Liver (tissue), 9 donors: ENCODE measurements around the gene BRINP3. TPM values are rescaled to one million over a fixed set of nuclear protein-coding genes. Genes with fewer than 3 reads are reported as not detected.

Source experiments
- DNase-seq: peaks from one replicate; pipeline ENCODE4 v3.0.0-alpha.2; 2017; ENCODE audit warnings: low spot score
- H3K27ac ChIP-seq, 2 donors: one replicate each; pipeline ENCODE4 v1.7.0; 2013; ENCODE audit warnings: inconsistent platforms in 2 of 2, low read length in 2 of 2, control low read depth in 1 of 2, low read depth in 1 of 2, mild to moderate bottlenecking in 1 of 2
- H3K27me3 ChIP-seq, 4 donors: one replicate each; pipeline versions ENCODE4 v1.6.1 to v1.7.0; 2013; ENCODE audit warnings: low read length in 3 of 4, inconsistent platforms in 1 of 4, mild to moderate bottlenecking in 1 of 4, moderate library complexity in 1 of 4; ENCODE audit not compliant: control insufficient read depth in 4 of 4, insufficient read depth in 4 of 4
- H3K36me3 ChIP-seq, 4 donors: one replicate each; pipeline versions ENCODE4 v1.6.1 to v1.7.0; 2013; ENCODE audit warnings: low read length in 3 of 4, mild to moderate bottlenecking in 3 of 4, low read depth in 1 of 4, moderate library complexity in 1 of 4; ENCODE audit not compliant: control insufficient read depth in 4 of 4, insufficient read depth in 3 of 4
- H3K4me1 ChIP-seq, 4 donors: one replicate each; pipeline versions ENCODE4 v1.6.1 to v1.7.0; 2013; ENCODE audit warnings: low read length in 3 of 4, mild to moderate bottlenecking in 3 of 4, moderate library complexity in 1 of 4; ENCODE audit not compliant: control insufficient read depth in 4 of 4, insufficient read depth in 4 of 4
- H3K4me3 ChIP-seq, 3 donors: one replicate each; pipeline versions ENCODE4 v1.6.1 to v1.7.0; 2013; ENCODE audit warnings: low read length in 3 of 3, control low read depth in 1 of 3, low read depth in 1 of 3, mild to moderate bottlenecking in 1 of 3
- H3K9ac ChIP-seq, 2 donors: one replicate each; pipeline ENCODE4 v1.7.0; 2013; ENCODE audit warnings: low read length in 2 of 2, mild to moderate bottlenecking in 2 of 2, moderate library complexity in 2 of 2, control low read depth in 1 of 2, low read depth in 1 of 2
- H3K9me3 ChIP-seq, 4 donors: one replicate each; pipeline versions ENCODE4 v1.6.1 to v1.7.0; 2013; ENCODE audit warnings: low read length in 3 of 4; ENCODE audit not compliant: control insufficient read depth in 4 of 4
- ATF3 ChIP-seq: IDR thresholded peaks from 2 replicates; pipeline ENCODE4 v1.6.1; 2016; ENCODE audit warnings: antibody characterized with exemption
- EGR1 ChIP-seq, 2 donors: IDR thresholded peaks; 2 replicates each; pipeline ENCODE4 v1.6.1; 2016 to 2018; ENCODE audit warnings: antibody characterized with exemption in 2 of 2, low read depth in 2 of 2
- FOXA1 ChIP-seq: IDR thresholded peaks from 2 replicates; pipeline ENCODE4 v1.6.1; 2016; ENCODE audit warnings: antibody characterized with exemption
- FOXA2 ChIP-seq: IDR thresholded peaks from 2 replicates; pipeline ENCODE4 v1.6.1; 2016; ENCODE audit warnings: antibody characterized with exemption
- GABPA ChIP-seq, 2 donors: IDR thresholded peaks in 1 of 2; conservative IDR thresholded peaks in 1 of 2; 2 replicates each; pipeline ENCODE4 v1.6.1; 2016; ENCODE audit warnings: antibody characterized with exemption in 2 of 2, mild to moderate bottlenecking in 1 of 2, moderate library complexity in 1 of 2
- HNF4A ChIP-seq, 2 donors: conservative IDR thresholded peaks; 2 replicates each; pipeline ENCODE4 v1.6.1; 2016; ENCODE audit warnings: antibody characterized with exemption in 2 of 2, mild to moderate bottlenecking in 2 of 2
- HNF4G ChIP-seq: IDR thresholded peaks from 2 replicates; pipeline ENCODE4 v1.6.1; 2016; ENCODE audit warnings: antibody characterized with exemption
- JUND ChIP-seq, 2 donors: IDR thresholded peaks; 2 replicates each; pipeline ENCODE4 v1.6.1; 2016; ENCODE audit warnings: antibody characterized with exemption in 2 of 2
- NR2F2 ChIP-seq: IDR thresholded peaks from 2 replicates; pipeline ENCODE4 v1.6.1; 2016; ENCODE audit warnings: antibody characterized with exemption
- RAD21 ChIP-seq, 2 donors: IDR thresholded peaks; 2 replicates each; pipeline ENCODE4 v1.6.1; 2016; ENCODE audit warnings: antibody characterized with exemption in 2 of 2, mild to moderate bottlenecking in 2 of 2
- REST ChIP-seq: IDR thresholded peaks from 2 replicates; pipeline ENCODE4 v1.6.1; 2016; ENCODE audit warnings: antibody characterized with exemption, mild to moderate bottlenecking
- RXRA ChIP-seq, 2 donors: IDR thresholded peaks; 2 replicates each; pipeline ENCODE4 v1.6.1; 2017 to 2018; ENCODE audit warnings: antibody characterized with exemption in 2 of 2, mild to moderate bottlenecking in 1 of 2
- SP1 ChIP-seq: IDR thresholded peaks from 2 replicates; pipeline ENCODE4 v1.6.1; 2018; ENCODE audit warnings: antibody characterized with exemption, mild to moderate bottlenecking
- TAF1 ChIP-seq: conservative IDR thresholded peaks from 2 replicates; pipeline ENCODE4 v1.6.1; 2016; ENCODE audit warnings: antibody characterized with exemption, mild to moderate bottlenecking
- YY1 ChIP-seq: IDR thresholded peaks from 2 replicates; pipeline ENCODE4 v1.6.1; 2016; ENCODE audit warnings: antibody characterized with exemption, mild to moderate bottlenecking
- WGBS: extraction: QIAGEN DNeasy Blood & Tissue Kit; methylation state at CpG from one replicate; pipeline ENCODE4 v1.1.7; 2013; 5-methylcytosine and 5-hydroxymethylcytosine counted together
- polyA plus RNA-seq, 2 donors: library from polyadenylated mRNA; stranded (reverse) in 1 of 2; unstranded in 1 of 2; fragments of 200-250 nt in 1 of 2; fragments of >200 nt in 1 of 2; fragmentation: Nextera tagmentation in 1 of 2; extraction: Ambion mirVana in 1 of 2; gene quantifications; one replicate each; pipeline versions ENCODE4 v1.2.1 to v1.2.3, GENCODE V29; 2013 to 2015
- total RNA-seq, 2 donors: library from RNA; depleted of rRNA; stranded (reverse); fragments of >200 nt; gene quantifications; one replicate each; pipeline ENCODE4 v1.2.3, GENCODE V29; 2014
- TF ChIP-seq, protein P1 (sequence below): fragments of 150-350 bp; IDR thresholded peaks from 2 replicates; pipeline ENCODE4 v1.5.1; 2017; ENCODE audit warnings: improper control_type of control experiment, low read depth, low read length; ENCODE audit not compliant: missing input control
- TF ChIP-seq, protein P2 (sequence below): IDR thresholded peaks from 2 replicates; pipeline ENCODE4 v1.6.1; 2016; ENCODE audit warnings: antibody characterized with exemption
- TF ChIP-seq, protein P3 (sequence below): IDR thresholded peaks from 2 replicates; pipeline ENCODE4 v1.6.1; 2016; ENCODE audit warnings: antibody characterized with exemption
- donor health status: healthy.
- donor health status: healthy.
- donor health status: healthy.
- donor health status: healthy.
- donor health status: healthy.

BRINP3 gene
- total and polyA plus RNA-seq, 4 donors = 0.02 TPM; not detected in 3

- H3K9ac ChIP-seq = no peak overlapping the region
- no peak for DNase-seq
- no peaks in the 10 kb centered on the region for H3K9me3 ChIP-seq
- no peaks in the 10 kb centered on the region for H3K36me3 ChIP-seq
- H3K4me1 ChIP-seq = no peaks in the 10 kb centered on the region
- H3K4me3 ChIP-seq = no peak overlapping the region
- H3K27ac ChIP-seq = no peak overlapping the region
- H3K27me3 ChIP-seq = no peaks in the 10 kb centered on the region
- 92% methylated on average over 12 of the region's 12 CpGs for WGBS
- TF ChIP-seq TAF1 (no peak), ATF3 (no peak), RXRA (IDR thresholded peaks at IDR 0.05) (no peak), REST (no peak), JUND (IDR thresholded peaks at IDR 0.05) (no peak), HNF4G (no peak)
Observed at GRCh38 chr1:190444464-190444863, 33.2 kb downstream of the BRINP3 start.

- Histone ChIP-seq H3K4me1 (no peaks in the 10 kb centered on the region), H3K4me3 (no peak overlapping the region), H3K36me3 (no peaks in the 10 kb centered on the region), H3K9me3 (no peaks in the 10 kb centered on the region), H3K9ac (no peak overlapping the region), H3K27ac (no peak overlapping the region), H3K27me3 (no peaks in the 10 kb centered on the region)
- 59% methylated on average over 2 of the region's 2 CpGs for WGBS
- no peak for DNase-seq
- TF ChIP-seq JUND (IDR thresholded peaks at IDR 0.05) = no peak
- TF ChIP-seq NR2F2 = no peak
- TF ChIP-seq FOXA1 = no peak
- no peak for TF ChIP-seq GABPA (IDR thresholded peaks at IDR 0.05 in 1 of 2, conservative IDR thresholded peaks at IDR 0.05 in 1 of 2)
- no peak for TF ChIP-seq HNF4A (conservative IDR thresholded peaks at IDR 0.05)
- no peak for TF ChIP-seq RXRA (IDR thresholded peaks at IDR 0.05)
- TF ChIP-seq EGR1 (IDR thresholded peaks at IDR 0.05; ENCODE audit: low read depth in 2 of 2) = no peak
- no peak for TF ChIP-seq HNF4G
- TF ChIP-seq, protein P1, sequence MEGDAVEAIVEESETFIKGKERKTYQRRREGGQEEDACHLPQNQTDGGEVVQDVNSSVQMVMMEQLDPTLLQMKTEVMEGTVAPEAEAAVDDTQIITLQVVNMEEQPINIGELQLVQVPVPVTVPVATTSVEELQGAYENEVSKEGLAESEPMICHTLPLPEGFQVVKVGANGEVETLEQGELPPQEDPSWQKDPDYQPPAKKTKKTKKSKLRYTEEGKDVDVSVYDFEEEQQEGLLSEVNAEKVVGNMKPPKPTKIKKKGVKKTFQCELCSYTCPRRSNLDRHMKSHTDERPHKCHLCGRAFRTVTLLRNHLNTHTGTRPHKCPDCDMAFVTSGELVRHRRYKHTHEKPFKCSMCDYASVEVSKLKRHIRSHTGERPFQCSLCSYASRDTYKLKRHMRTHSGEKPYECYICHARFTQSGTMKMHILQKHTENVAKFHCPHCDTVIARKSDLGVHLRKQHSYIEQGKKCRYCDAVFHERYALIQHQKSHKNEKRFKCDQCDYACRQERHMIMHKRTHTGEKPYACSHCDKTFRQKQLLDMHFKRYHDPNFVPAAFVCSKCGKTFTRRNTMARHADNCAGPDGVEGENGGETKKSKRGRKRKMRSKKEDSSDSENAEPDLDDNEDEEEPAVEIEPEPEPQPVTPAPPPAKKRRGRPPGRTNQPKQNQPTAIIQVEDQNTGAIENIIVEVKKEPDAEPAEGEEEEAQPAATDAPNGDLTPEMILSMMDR = no peak
- no peak for TF ChIP-seq TAF1
- TF ChIP-seq, protein P2, sequence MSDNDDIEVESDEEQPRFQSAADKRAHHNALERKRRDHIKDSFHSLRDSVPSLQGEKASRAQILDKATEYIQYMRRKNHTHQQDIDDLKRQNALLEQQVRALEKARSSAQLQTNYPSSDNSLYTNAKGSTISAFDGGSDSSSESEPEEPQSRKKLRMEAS = no peak
- no peak for TF ChIP-seq YY1
- no peak for TF ChIP-seq SP1
- TF ChIP-seq RAD21 (IDR thresholded peaks at IDR 0.05) = no peak
- TF ChIP-seq, protein P3, sequence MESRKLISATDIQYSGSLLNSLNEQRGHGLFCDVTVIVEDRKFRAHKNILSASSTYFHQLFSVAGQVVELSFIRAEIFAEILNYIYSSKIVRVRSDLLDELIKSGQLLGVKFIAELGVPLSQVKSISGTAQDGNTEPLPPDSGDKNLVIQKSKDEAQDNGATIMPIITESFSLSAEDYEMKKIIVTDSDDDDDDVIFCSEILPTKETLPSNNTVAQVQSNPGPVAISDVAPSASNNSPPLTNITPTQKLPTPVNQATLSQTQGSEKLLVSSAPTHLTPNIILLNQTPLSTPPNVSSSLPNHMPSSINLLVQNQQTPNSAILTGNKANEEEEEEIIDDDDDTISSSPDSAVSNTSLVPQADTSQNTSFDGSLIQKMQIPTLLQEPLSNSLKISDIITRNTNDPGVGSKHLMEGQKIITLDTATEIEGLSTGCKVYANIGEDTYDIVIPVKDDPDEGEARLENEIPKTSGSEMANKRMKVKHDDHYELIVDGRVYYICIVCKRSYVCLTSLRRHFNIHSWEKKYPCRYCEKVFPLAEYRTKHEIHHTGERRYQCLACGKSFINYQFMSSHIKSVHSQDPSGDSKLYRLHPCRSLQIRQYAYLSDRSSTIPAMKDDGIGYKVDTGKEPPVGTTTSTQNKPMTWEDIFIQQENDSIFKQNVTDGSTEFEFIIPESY = no peak
- TF ChIP-seq FOXA2 = no peak
- TF ChIP-seq REST = no peak
Observed at GRCh38 chr1:190439447-190439846, 38.2 kb downstream of the BRINP3 start.
